ENCODE measurements around the gene SLC6A6.

GRCh38 chr3:14455571-14456317 lies 53.3 kb downstream of the SLC6A6 start:
- no peak for TF ChIP-seq CTCF (IDR thresholded peaks at IDR 0.05; ENCODE audit: insufficient read depth, low read depth, low read length)
- no peak for TF ChIP-seq EZH2 (IDR thresholded peaks at IDR 0.05; ENCODE audit: insufficient read depth, low read length)

All from astrocyte (in vitro differentiated cells and primary cell).